Activated CD8-positive, alpha-beta memory T cell treated with anti-CD3 and anti-CD28 coated beads, Interleukin-2, amount 10 ng/mL, durations not matched to agents 7 days and 5 days (primary cell): Measurements from ENCODE around the gene EPHB2. TPM values are rescaled to one million over a fixed set of nuclear protein-coding genes. Genes with fewer than 3 reads are reported as not detected.
"Not testable (repeated sequence)": the region's sequence is repeated elsewhere in the genome, so short reads cannot be mapped to it uniquely, and the experiment has no call there.

ENCODE experiments used
- ATAC-seq: fragments of 150-1000 bp; cut with Tn5 transposase; one replicate; pipeline ENCODE4 v1.10.0; 2021; ENCODE audit warnings: moderate library complexity
- CTCF ChIA-PET: fragments of 350-600 bp; sonication (Branson Sonifier 250); formaldehyde crosslinking; loops from one replicate; lab custom pipeline; 2021; ENCODE audit warnings: antibody characterized with exemption; lab: Charles Lee
- DNase-seq: peaks from one replicate; pipeline ENCODE4 v3.0.0-alpha.2; 2020
- H3K27ac Mint-ChIP-seq: one replicate; pipeline ENCODE4 v1.8.0; 2021; ENCODE audit warnings: mild to moderate bottlenecking, mixed read lengths
- H3K27me3 Mint-ChIP-seq: one replicate; pipeline ENCODE4 v1.8.0; 2021; ENCODE audit warnings: mixed read lengths
- H3K36me3 Mint-ChIP-seq: one replicate; pipeline ENCODE4 v1.8.0; 2021; ENCODE audit warnings: mild to moderate bottlenecking, mixed read lengths
- H3K4me1 Mint-ChIP-seq: one replicate; pipeline ENCODE4 v1.8.0; 2021; ENCODE audit warnings: mixed read lengths
- H3K4me3 Mint-ChIP-seq: one replicate; pipeline ENCODE4 v1.8.0; 2021; ENCODE audit warnings: mild to moderate bottlenecking, moderate library complexity, mixed read lengths
- H3K9me3 Mint-ChIP-seq: one replicate; pipeline ENCODE4 v1.8.0; 2022; ENCODE audit warnings: low read depth, mixed read lengths
- total RNA-seq, 2 experiments: library from RNA; stranded (reverse); gene quantifications; one replicate each; pipeline ENCODE4 v1.2.3, GENCODE V29; 2021

Gene EPHB2
- total RNA-seq = under 1 TPM; 0.09 TPM

- DNase-seq (no peak), ATAC-seq (peak; percentile 67)
- no peaks in the 10 kb centered on the region for H3K36me3 Mint-ChIP-seq
- CTCF ChIA-PET = no interaction called here
- H3K9me3 Mint-ChIP-seq = no peaks in the 10 kb centered on the region
- H3K27ac Mint-ChIP-seq = no peak within 1 kb of the TSS
- H3K27me3 Mint-ChIP-seq = peaks cover 67% of the 10 kb centered on the region
- H3K4me1 Mint-ChIP-seq = peaks cover 26% of the 10 kb centered on the region
- peak within 1 kb of the TSS; percentile 37 for H3K4me3 Mint-ChIP-seq
These were observed at the start of gene EPHB2 for GRCh38 chr1:22710701-22711049. TSS of gene EPHB2 (plus strand) at chr1:22710839. CDS start at chr1:22710983, 144 bp downstream.

GRCh38 chr1:22661880-22662279, 48.8 kb upstream of the EPHB2 start:
- Mint-ChIP-seq H3K4me1 (no peaks in the 10 kb centered on the region), H3K27ac (no peak overlapping the region), H3K27me3 (no peaks in the 10 kb centered on the region), H3K9me3 (no peaks in the 10 kb centered on the region), H3K36me3 (no peaks in the 10 kb centered on the region), H3K4me3 (no peak overlapping the region)
- ATAC-seq (no peak), DNase-seq (no peak)
- CTCF ChIA-PET = no interaction called here

GRCh38 chr1:22662318-22662717, 48.3 kb upstream of the EPHB2 start:
- DNase-seq (no peak), ATAC-seq (no peak)
- Mint-ChIP-seq H3K4me3 (no peak overlapping the region), H3K4me1 (no peaks in the 10 kb centered on the region), H3K27me3 (peaks cover 3% of the 10 kb centered on the region), H3K36me3 (no peaks in the 10 kb centered on the region), H3K27ac (no peak overlapping the region), H3K9me3 (no peaks in the 10 kb centered on the region)
- CTCF ChIA-PET = no interaction called here

- Mint-ChIP-seq H3K36me3 (no peaks in the 10 kb centered on the region), H3K9me3 (no peaks in the 10 kb centered on the region), H3K4me1 (no peaks in the 10 kb centered on the region), H3K4me3 (no peak overlapping the region), H3K27ac (no peak overlapping the region), H3K27me3 (peaks cover 5% of the 10 kb centered on the region)
- CTCF ChIA-PET = no interaction called here
- ATAC-seq (no peak), DNase-seq (no peak)
These were observed 47.6 kb upstream of the EPHB2 start for GRCh38 chr1:22662986-22663408.

GRCh38 chr1:22665752-22666151, 44.9 kb upstream of the EPHB2 start:
- Mint-ChIP-seq H3K27ac (no peak overlapping the region), H3K36me3 (no peaks in the 10 kb centered on the region), H3K4me1 (no peaks in the 10 kb centered on the region), H3K4me3 (no peak overlapping the region), H3K27me3 (peaks cover 17% of the 10 kb centered on the region), H3K9me3 (no peaks in the 10 kb centered on the region)
- no peak for ATAC-seq
- DNase-seq = no peak
- CTCF ChIA-PET = interaction anchor here (0.9 kb wide), 1 partner anchor 30 kb away, joined by 3 read pairs; no protein-coding TSS in a partner anchor

- H3K36me3 Mint-ChIP-seq = no peaks in the 10 kb centered on the region
- H3K9me3 Mint-ChIP-seq = no peaks in the 10 kb centered on the region
- no peak overlapping the region for H3K4me3 Mint-ChIP-seq
- H3K27ac Mint-ChIP-seq = no peak overlapping the region
- CTCF ChIA-PET = interaction anchor here (1.8 kb wide), 1 partner anchor 38 kb away, joined by 7 read pairs; no protein-coding TSS in a partner anchor
- H3K27me3 Mint-ChIP-seq = peaks cover 23% of the 10 kb centered on the region
- ATAC-seq (no peak), DNase-seq (no peak)
- no peaks in the 10 kb centered on the region for H3K4me1 Mint-ChIP-seq
These were observed 44.2 kb upstream of the EPHB2 start for GRCh38 chr1:22666412-22666811.

- H3K27ac Mint-ChIP-seq, DNase-seq, H3K4me3 Mint-ChIP-seq, H3K36me3 Mint-ChIP-seq, CTCF ChIA-PET, H3K9me3 Mint-ChIP-seq, ATAC-seq, H3K4me1 Mint-ChIP-seq: not testable (repeated sequence)
- peaks cover 40% of the 10 kb centered on the region for H3K27me3 Mint-ChIP-seq
These were observed 41.8 kb upstream of the EPHB2 start for GRCh38 chr1:22668840-22669239.

- DNase-seq (no peak), ATAC-seq (no peak)
- no peaks in the 10 kb centered on the region for H3K36me3 Mint-ChIP-seq
- no peaks in the 10 kb centered on the region for H3K4me1 Mint-ChIP-seq
- H3K27ac Mint-ChIP-seq = no peak overlapping the region
- H3K4me3 Mint-ChIP-seq = no peak overlapping the region
- H3K27me3 Mint-ChIP-seq = peaks cover 53% of the 10 kb centered on the region
- CTCF ChIA-PET = no interaction called here
- no peaks in the 10 kb centered on the region for H3K9me3 Mint-ChIP-seq
These were observed 40.2 kb upstream of the EPHB2 start for GRCh38 chr1:22670352-22670975.

GRCh38 chr1:22671999-22672398, 38.6 kb upstream of the EPHB2 start:
- CTCF ChIA-PET = no interaction called here
- no peak for ATAC-seq
- H3K9me3 Mint-ChIP-seq = no peaks in the 10 kb centered on the region
- H3K4me3 Mint-ChIP-seq = no peak overlapping the region
- H3K27ac Mint-ChIP-seq = no peak overlapping the region
- H3K4me1 Mint-ChIP-seq = no peaks in the 10 kb centered on the region
- H3K36me3 Mint-ChIP-seq = no peaks in the 10 kb centered on the region
- peaks cover 55% of the 10 kb centered on the region for H3K27me3 Mint-ChIP-seq
- no peak for DNase-seq

GRCh38 chr1:22673486-22674409, 36.9 kb upstream of the EPHB2 start:
- CTCF ChIA-PET = interaction anchor here (0.8 kb wide), 1 partner anchor 31 kb away, joined by 3 read pairs; no protein-coding TSS in a partner anchor

GRCh38 chr1:22674410-22674749, 36.3 kb upstream of the EPHB2 start:
- no peak overlapping the region for H3K27ac Mint-ChIP-seq
- no peaks in the 10 kb centered on the region for H3K4me1 Mint-ChIP-seq
- no peaks in the 10 kb centered on the region for H3K9me3 Mint-ChIP-seq
- peaks cover 47% of the 10 kb centered on the region for H3K27me3 Mint-ChIP-seq
- CTCF ChIA-PET = interaction anchor here (0.8 kb wide), 1 partner anchor 30 kb away, joined by 3 read pairs; no protein-coding TSS in a partner anchor
- no peak overlapping the region for H3K4me3 Mint-ChIP-seq
- DNase-seq = no peak
- ATAC-seq = no peak
- no peaks in the 10 kb centered on the region for H3K36me3 Mint-ChIP-seq

More at GRCh38 chr1:22673486-22674409, 36.9 kb upstream of the EPHB2 start:
- Mint-ChIP-seq H3K4me1 (no peaks in the 10 kb centered on the region), H3K4me3 (no peak overlapping the region), H3K36me3 (no peaks in the 10 kb centered on the region), H3K9me3 (no peaks in the 10 kb centered on the region), H3K27ac (no peak overlapping the region), H3K27me3 (peaks cover 49% of the 10 kb centered on the region)
- ATAC-seq = peak; percentile 54
- peak; percentile 45 for DNase-seq

GRCh38 chr1:22676151-22676550, 34.5 kb upstream of the EPHB2 start:
- CTCF ChIA-PET = interaction anchor here (0.6 kb wide), 1 partner anchor 47 kb away, joined by 3 read pairs; no protein-coding TSS in a partner anchor

GRCh38 chr1:22676916-22677583, 33.6 kb upstream of the EPHB2 start:
- no peaks in the 10 kb centered on the region for H3K4me1 Mint-ChIP-seq
- CTCF ChIA-PET = no interaction called here
- no peak overlapping the region for H3K27ac Mint-ChIP-seq
- ATAC-seq = no peak
- no peaks in the 10 kb centered on the region for H3K9me3 Mint-ChIP-seq
- H3K36me3 Mint-ChIP-seq = no peaks in the 10 kb centered on the region
- no peak for DNase-seq
- H3K4me3 Mint-ChIP-seq = no peak overlapping the region
- peaks cover 26% of the 10 kb centered on the region for H3K27me3 Mint-ChIP-seq

More at GRCh38 chr1:22676151-22676550, 34.5 kb upstream of the EPHB2 start:
- peaks cover 33% of the 10 kb centered on the region for H3K27me3 Mint-ChIP-seq
- ATAC-seq, H3K36me3 Mint-ChIP-seq, H3K27ac Mint-ChIP-seq, H3K4me1 Mint-ChIP-seq, DNase-seq, H3K4me3 Mint-ChIP-seq, H3K9me3 Mint-ChIP-seq: not testable (repeated sequence)
